Transverse colon (tissue), 4 donors: ENCODE data around the gene NTMT1.

Experiments used
- CTCF ChIP-seq, 5 experiments: fragments of 200-600 bp in 3 of 5; fragments of 450-650 bp in 2 of 5; sonication (generic) in 3 of 5; IDR thresholded peaks; 1 replicate in 2 of 5; 2 replicates in 3 of 5; pipeline ENCODE4 v1.5.1; 2016 to 2017; ENCODE audit warnings: antibody characterized with exemption in 5 of 5, inconsistent platforms in 3 of 5, mild to moderate bottlenecking in 2 of 5, moderate library complexity in 1 of 5
- POLR2A ChIP-seq: fragments of 450-650 bp; IDR thresholded peaks from one replicate; pipeline ENCODE4 v1.6.1; 2016; ENCODE audit warnings: antibody characterized with exemption, mild to moderate bottlenecking, moderate library complexity
- POLR2AphosphoS5 ChIP-seq, 3 donors: sonication (generic); formaldehyde crosslinking; IDR thresholded peaks; one replicate each; pipeline ENCODE4 v1.6.1; 2016; ENCODE audit warnings: antibody characterized with exemption in 3 of 3

DNA sequence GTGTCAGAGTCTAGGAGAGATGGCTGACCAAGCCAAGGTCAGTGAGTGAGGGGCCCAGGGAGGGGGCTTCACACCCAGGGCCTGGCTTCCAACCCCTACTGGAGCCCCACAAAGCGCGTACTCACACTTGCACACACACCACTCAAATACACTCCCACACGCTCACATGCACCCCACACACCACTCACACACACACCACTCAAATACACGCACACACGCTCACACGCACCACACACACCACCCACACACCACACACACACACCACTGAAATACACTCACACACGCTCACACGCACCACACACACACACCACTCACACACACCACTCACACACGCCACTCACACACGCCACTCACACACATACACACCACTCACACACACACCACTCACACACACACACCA is 21.7 kb downstream of the NTMT1 start:
- TF ChIP-seq CTCF (IDR thresholded peaks at IDR 0.05) (no peak), POLR2A (no peak), POLR2AphosphoS5 (IDR thresholded peaks at IDR 0.05) (no peak)
